Smooth muscle cell (in vitro differentiated cells): ENCODE results near the gene GPER1. TPM values are rescaled to one million over a fixed set of nuclear protein-coding genes. Genes with fewer than 3 reads are reported as not detected.
"Not testable (repeated sequence)": the region's sequence is repeated elsewhere in the genome, so short reads cannot be mapped to it uniquely, and the experiment has no call there.

Source experiments
- DNase-seq: peaks from one replicate; lab custom pipeline; 2025; ENCODE audit not compliant: unreplicated experiment; lab: John Stamatoyannopoulos, UW
- H2AFZ ChIP-seq: fragments of 200-600 bp; sonication (generic); 2 replicates; pipeline ENCODE4 v1.6.0; 2016; ENCODE audit warnings: antibody characterized with exemption, low read depth, mild to moderate bottlenecking
- H3F3A ChIP-seq: fragments of 200-600 bp; sonication (generic); 2 replicates; pipeline ENCODE4 v1.6.0; 2017; ENCODE audit warnings: antibody characterized with exemption, low read depth
- H3K27ac ChIP-seq: fragments of 200-600 bp; sonication (generic); 2 replicates; pipeline ENCODE4 v1.5.1; 2016; ENCODE audit warnings: low read depth, mild to moderate bottlenecking
- H3K27me3 ChIP-seq: fragments of 200-600 bp; sonication (generic); 2 replicates; pipeline ENCODE4 v1.6.1; 2016; ENCODE audit warnings: low read depth, mild to moderate bottlenecking
- H3K36me3 ChIP-seq: fragments of 200-600 bp; sonication (generic); 2 replicates; pipeline ENCODE4 v1.5.1; 2016; ENCODE audit warnings: low read depth
- H3K4me1 ChIP-seq: fragments of 200-600 bp; sonication (generic); 2 replicates; pipeline ENCODE4 v1.5.1; 2016; ENCODE audit warnings: low read depth
- H3K4me2 ChIP-seq: fragments of 200-600 bp; sonication (generic); 2 replicates; pipeline ENCODE4 v1.6.0; 2016; ENCODE audit warnings: mild to moderate bottlenecking
- H3K4me3 ChIP-seq: fragments of 200-600 bp; sonication (generic); 2 replicates; pipeline ENCODE4 v1.5.1; 2016; ENCODE audit warnings: mild to moderate bottlenecking
- H3K79me2 ChIP-seq: fragments of 200-600 bp; sonication (generic); 2 replicates; pipeline ENCODE4 v1.6.0; 2016; ENCODE audit warnings: low read depth, mild to moderate bottlenecking
- H3K9ac ChIP-seq: fragments of 200-600 bp; sonication (generic); 2 replicates; pipeline ENCODE4 v1.6.0; 2016; ENCODE audit warnings: low read depth
- H3K9me3 ChIP-seq: fragments of 200-600 bp; sonication (generic); replicated peaks from 2 replicates; pipeline ENCODE4 v1.5.1; 2016; ENCODE audit warnings: low read depth
- H4K20me1 ChIP-seq: fragments of 200-600 bp; sonication (generic); 2 replicates; pipeline ENCODE4 v1.6.0; 2016; ENCODE audit warnings: low read depth
- CTCF ChIP-seq: fragments of 200-600 bp; sonication (generic); IDR thresholded peaks from 2 replicates; pipeline ENCODE4 v1.5.1; 2017; ENCODE audit warnings: borderline replicate concordance, mild to moderate bottlenecking, antibody characterized with exemption; ENCODE audit not compliant: insufficient read depth, poor library complexity, severe bottlenecking
- WGBS: methylation state at CpG from one replicate; pipeline ENCODE4 v1.1.7; 2016; ENCODE audit warnings: low lambda C conversion rate; 5-methylcytosine and 5-hydroxymethylcytosine counted together
- polyA plus RNA-seq: library from polyadenylated mRNA; unstranded; fragments of >200 nt; fragmentation: Nextera tagmentation; extraction: Ambion mirVana; gene quantifications from 2 replicates; pipeline ENCODE4 v1.2.1, GENCODE V29; 2016
- total RNA-seq: library from RNA; depleted of rRNA; stranded (reverse); fragments of >200 nt; gene quantifications from 2 replicates; pipeline ENCODE4 v1.2.3, GENCODE V29; 2014

The GPER1 gene
- 0.67 and 1.3 TPM in 2 replicates for total RNA-seq
- polyA plus RNA-seq, result 2.3 and 4.0 TPM in 2 replicates

GRCh38 chr7:1087952-1088920 lies at the start of gene GPER1:
Gene GPER1, plus strand, starts transcription at chr7:1088113. Its CDS starts 3,616 bp downstream, at chr7:1091729.
- Histone ChIP-seq H3K36me3 (no peaks in the 10 kb centered on the region), H3K27ac (peak within 1 kb of the TSS; percentile 80), H4K20me1 (peaks cover 54% of the 10 kb centered on the region), H3K4me1 (peaks cover 26% of the 10 kb centered on the region), H3K4me2 (peak within 1 kb of the TSS; percentile 90), H3K9ac (peak within 1 kb of the TSS; percentile 88), H3K9me3 (no peaks in the 10 kb centered on the region), H3K79me2 (no peaks in the 10 kb centered on the region), H2AFZ (no peak within 1 kb of the TSS), H3K4me3 (peak within 1 kb of the TSS; percentile 47), H3F3A (no peaks in the 10 kb centered on the region), H3K27me3 (no peaks in the 10 kb centered on the region)
- DNase-seq, result peak; percentile 18
- 40% methylated on average over 28 of the region's 28 CpGs for WGBS
- TF ChIP-seq CTCF, result no peak

- Histone ChIP-seq H3K4me2 (peak overlapping the region; percentile 70), H3K4me3 (peak overlapping the region; percentile 20)
These were observed 47.7 kb upstream of the GPER1 start for GRCh38 chr7:1040233-1040632.

GRCh38 chr7:1040790-1041189 lies 47.1 kb upstream of the GPER1 start:
- Histone ChIP-seq H3K27me3 (no peaks in the 10 kb centered on the region), H4K20me1 (peaks cover 48% of the 10 kb centered on the region), H3K27ac (no peak overlapping the region), H3K4me3 (peak overlapping the region; percentile 20), H3K79me2 (no peaks in the 10 kb centered on the region), H3K36me3 (no peaks in the 10 kb centered on the region), H3K4me2 (peak overlapping the region; percentile 70), H3K9me3 (no peaks in the 10 kb centered on the region), H2AFZ (no peak overlapping the region), H3K9ac (no peak overlapping the region), H3F3A (peaks cover 12% of the 10 kb centered on the region), H3K4me1 (peaks cover 22% of the 10 kb centered on the region)
- 21% methylated on average over 16 of the region's 16 CpGs for WGBS
- DNase-seq, result peak; percentile 29
- no peak for TF ChIP-seq CTCF

More at GRCh38 chr7:1040233-1040632, 47.7 kb upstream of the GPER1 start:
- H3K27ac ChIP-seq, H3K36me3 ChIP-seq, H3K9me3 ChIP-seq, DNase-seq, H3K9ac ChIP-seq, H3K27me3 ChIP-seq, H3K79me2 ChIP-seq, H2AFZ ChIP-seq: not testable (repeated sequence)
- 94% methylated on average over 1 of the region's 1 CpG for WGBS
- Histone ChIP-seq H3F3A (peaks cover 11% of the 10 kb centered on the region), H4K20me1 (peaks cover 43% of the 10 kb centered on the region), H3K4me1 (peaks cover 21% of the 10 kb centered on the region)

- H3K36me3 ChIP-seq, result no peaks in the 10 kb centered on the region
- 87% methylated on average over 38 of the region's 40 CpGs for WGBS
- H2AFZ ChIP-seq, result no peak overlapping the region
- peaks cover 24% of the 10 kb centered on the region for H3K4me1 ChIP-seq
- no peak overlapping the region for H3K4me2 ChIP-seq
- no peak overlapping the region for H3K27ac ChIP-seq
- TF ChIP-seq CTCF, result no peak
- H4K20me1 ChIP-seq, result peaks cover 58% of the 10 kb centered on the region
- H3K79me2 ChIP-seq, result no peaks in the 10 kb centered on the region
- H3K9ac ChIP-seq, result no peak overlapping the region
- no peak overlapping the region for H3K4me3 ChIP-seq
- no peaks in the 10 kb centered on the region for H3K9me3 ChIP-seq
- no peaks in the 10 kb centered on the region for H3K27me3 ChIP-seq
- peaks cover 12% of the 10 kb centered on the region for H3F3A ChIP-seq
- no peak for DNase-seq
These were observed 46.1 kb upstream of the GPER1 start for GRCh38 chr7:1041551-1042491.
